B cell (primary cell): ENCODE results near the gene AP1M1. TPM values are rescaled to one million over a fixed set of nuclear protein-coding genes. Genes with fewer than 3 reads are reported as not detected.

Experiments
- ATAC-seq: fragments of 200-7000 bp; cut with Tn5 transposase; one replicate; pipeline ENCODE4 v1.10.0; 2021; ENCODE audit warnings: low read depth, mild to moderate bottlenecking, moderate number of reproducible peaks, moderate library complexity
- CTCF ChIA-PET: fragments of 350-600 bp; sonication (Branson Sonifier 250); formaldehyde crosslinking; loops from one replicate; lab custom pipeline; 2021; ENCODE audit warnings: antibody characterized with exemption, inconsistent platforms; lab: Charles Lee
- POLR2A ChIA-PET: fragments of 350-600 bp; sonication (Branson Sonifier 250); formaldehyde crosslinking; loops from one replicate; lab custom pipeline; 2021; ENCODE audit warnings: antibody characterized with exemption; lab: Charles Lee
- DNase-seq: peaks from one replicate; pipeline ENCODE4 v3.0.0; 2013
- H2AFZ ChIP-seq: 2 replicates; pipeline ENCODE4 v1.6.1; 2012; ENCODE audit warnings: mild to moderate bottlenecking, low read depth, low read length; ENCODE audit not compliant: insufficient read depth, poor library complexity, severe bottlenecking
- H3K27ac ChIP-seq, 2 donors: 1 replicate in 1 of 2; 2 replicates in 1 of 2; pipeline ENCODE4 v1.5.1; 2012 to 2013; ENCODE audit warnings: low read length in 2 of 2, mild to moderate bottlenecking in 2 of 2, moderate library complexity in 1 of 2
- H3K27me3 ChIP-seq, 4 experiments: fragments of 200-600 bp in 1 of 4; sonication (generic) in 1 of 4; replicated peaks in 1 of 4; 1 replicate in 2 of 4; 2 replicates in 2 of 4; pipeline versions ENCODE4 v1.6.1 to v1.7.0; 2013 to 2016; ENCODE audit warnings: low read length in 3 of 4, mild to moderate bottlenecking in 2 of 4, mixed read lengths in 1 of 4, moderate library complexity in 1 of 4; ENCODE audit not compliant: insufficient read depth in 4 of 4, control insufficient read depth in 3 of 4; ENCODE audit errors: control extremely low read depth in 1 of 4
- H3K36me3 ChIP-seq, 2 experiments: replicated peaks in 1 of 2; 1 replicate in 1 of 2; 2 replicates in 1 of 2; pipeline versions ENCODE4 v1.6.1 to v1.7.1; 2013; ENCODE audit warnings: low read length in 1 of 2; ENCODE audit not compliant: insufficient read depth in 2 of 2, control insufficient read depth in 1 of 2; ENCODE audit errors: control extremely low read depth in 1 of 2, extremely low read depth in 1 of 2
- H3K4me1 ChIP-seq, 2 donors: fragments of 200-600 bp in 1 of 2; sonication (generic) in 1 of 2; 1 replicate in 1 of 2; 2 replicates in 1 of 2; pipeline versions ENCODE4 v1.5.1 to v1.6.1; 2013 to 2017; ENCODE audit warnings: low read length in 2 of 2; ENCODE audit not compliant: control insufficient read depth in 2 of 2, insufficient read depth in 2 of 2
- H3K4me2 ChIP-seq: replicated peaks from 2 replicates; pipeline ENCODE3; 2012; ENCODE audit warnings: mild to moderate bottlenecking, low read depth, low read length; ENCODE audit not compliant: poor library complexity, severe bottlenecking
- H3K4me3 ChIP-seq, 5 experiments: fragments of 200-600 bp in 1 of 5; sonication (generic) in 1 of 5; 1 replicate in 3 of 5; 2 replicates in 2 of 5; pipeline versions ENCODE4 v1.5.1 to v1.7.0; 2011 to 2016; ENCODE audit warnings: low read length in 4 of 5, mild to moderate bottlenecking in 4 of 5, low read depth in 2 of 5, control low read depth in 1 of 5, moderate library complexity in 1 of 5; ENCODE audit not compliant: insufficient read depth in 1 of 5; ENCODE audit errors: control extremely low read depth in 1 of 5, extremely low read depth in 1 of 5
- H3K79me2 ChIP-seq: fragments of 200-600 bp; sonication (generic); one replicate; pipeline ENCODE4 v1.6.0; 2016; ENCODE audit warnings: low read length; ENCODE audit not compliant: control insufficient read depth, insufficient read depth
- H3K9ac ChIP-seq: fragments of 200-600 bp; sonication (generic); 2 replicates; pipeline ENCODE4 v1.6.1; 2017; ENCODE audit warnings: mild to moderate bottlenecking, low read length, moderate library complexity
- H3K9me3 ChIP-seq, 3 donors: one replicate each; pipeline versions ENCODE4 v1.6.1 to v1.7.1; 2013; ENCODE audit warnings: low read length in 2 of 3; ENCODE audit not compliant: control insufficient read depth in 2 of 3, insufficient read depth in 1 of 3; ENCODE audit errors: control extremely low read depth in 1 of 3
- H4K20me1 ChIP-seq: 2 replicates; pipeline ENCODE4 v1.6.0; 2012; ENCODE audit warnings: mild to moderate bottlenecking, low read length; ENCODE audit not compliant: insufficient read depth, control insufficient read depth, poor library complexity, severe bottlenecking
- H3K27ac Mint-ChIP-seq: one replicate; pipeline ENCODE4 v1.8.0; 2021; ENCODE audit warnings: mixed read lengths
- H3K27me3 Mint-ChIP-seq: one replicate; pipeline ENCODE4 v1.8.0; 2021; ENCODE audit warnings: mixed read lengths
- H3K4me1 Mint-ChIP-seq: one replicate; pipeline ENCODE4 v1.8.0; 2021; ENCODE audit warnings: mixed read lengths
- H3K4me3 Mint-ChIP-seq: one replicate; pipeline ENCODE4 v1.8.0; 2021; ENCODE audit warnings: mixed read lengths
- H3K9me3 Mint-ChIP-seq: one replicate; pipeline ENCODE4 v1.8.0; 2022; ENCODE audit warnings: mixed read lengths; ENCODE audit not compliant: insufficient read depth
- CTCF ChIP-seq: fragments of 200-600 bp; IDR thresholded peaks from one replicate; pipeline ENCODE4 v1.8.0; 2022; ENCODE audit warnings: antibody characterized with exemption, mild to moderate bottlenecking
- EZH2 ChIP-seq: IDR thresholded peaks from 2 replicates; pipeline ENCODE4 v1.6.1; 2012; ENCODE audit warnings: borderline replicate concordance, low read depth, mild to moderate bottlenecking, moderate library complexity, low read length; ENCODE audit not compliant: insufficient read depth, poor library complexity, severe bottlenecking
- WGBS: methylation state at CpG from one replicate; pipeline ENCODE4 v1.1.5; 2013; ENCODE audit warnings: missing lambda C conversion rate; ENCODE audit not compliant: insufficient coverage; 5-methylcytosine and 5-hydroxymethylcytosine counted together
- intact Hi-C: fragments of 100-400 bp; cut with micrococcal nuclease; formaldehyde crosslinking; loops from one replicate; pipeline ENCODE4 v1.10.0; 2022
- polyA plus RNA-seq: library from polyadenylated mRNA; depleted of rRNA; stranded (reverse); fragments of >200 nt; gene quantifications from 2 replicates; pipeline ENCODE4 v1.2.3, GENCODE V29; 2012
- total RNA-seq, 2 donors: library from RNA; stranded (reverse); fragments of 120-200 nt in 1 of 2; gene quantifications; 1 replicate in 1 of 2; 2 replicates in 1 of 2; pipeline versions ENCODE4 v1.2.3 to v1.2.4, GENCODE V29; 2013 to 2022

The AP1M1 gene
- total and polyA plus RNA-seq, 2 donors (not counting 1 experiment from before 2014, with no cell fraction given), result 77.8 to 102 TPM

GRCh38 chr19:16202320-16203255 is 4.9 kb downstream of the AP1M1 start:
- ChIA-PET CTCF (interaction anchor here (0.5 kb wide), 1 partner anchor 20 kb away, joined by 4 read pairs; no protein-coding TSS in a partner anchor), POLR2A (no interaction called here)
- Histone ChIP-seq H3K9me3 (no peaks in the 10 kb centered on the region), H3K36me3 (peaks cover 0 to 55% of the 10 kb centered on the region in 2 experiments), H3K27ac (no peak overlapping the region), H2AFZ (no peak overlapping the region), H3K27me3 (no peaks in the 10 kb centered on the region), H3K4me1 (peaks cover 10 to 31% of the 10 kb centered on the region in 2 donors), H3K4me2 (peak overlapping the region; percentile 0), H3K79me2 (peaks cover 78% of the 10 kb centered on the region), H3K9ac (no peak overlapping the region), H4K20me1 (peaks cover 59% of the 10 kb centered on the region), H3K4me3 (no peak overlapping the region)
- DNase-seq (no peak), ATAC-seq (no peak)
- H3K27me3 Mint-ChIP-seq, result no peaks in the 10 kb centered on the region
- intact Hi-C loops, result no loop called here
- WGBS, result 89% methylated on average over 17 of the region's 22 CpGs
- TF ChIP-seq CTCF (no peak), EZH2 (no peak)
- H3K9me3 Mint-ChIP-seq, result no peaks in the 10 kb centered on the region
- H3K27ac Mint-ChIP-seq, result peak overlapping the region; percentile 60
- peak overlapping the region; percentile 1 for H3K4me3 Mint-ChIP-seq
- H3K4me1 Mint-ChIP-seq, result peaks cover 38% of the 10 kb centered on the region
